HuH-7.5 (cell line): ENCODE data around the gene CSTPP1.
"Not testable (repeated sequence)": the region's sequence is repeated elsewhere in the genome, so short reads cannot be mapped to it uniquely, and the experiment has no call there.

Source experiments
- DNase-seq: peaks from one replicate; pipeline ENCODE4 v3.0.0; 2011; ENCODE audit warnings: low spot score

Gene CSTPP1

DNA sequence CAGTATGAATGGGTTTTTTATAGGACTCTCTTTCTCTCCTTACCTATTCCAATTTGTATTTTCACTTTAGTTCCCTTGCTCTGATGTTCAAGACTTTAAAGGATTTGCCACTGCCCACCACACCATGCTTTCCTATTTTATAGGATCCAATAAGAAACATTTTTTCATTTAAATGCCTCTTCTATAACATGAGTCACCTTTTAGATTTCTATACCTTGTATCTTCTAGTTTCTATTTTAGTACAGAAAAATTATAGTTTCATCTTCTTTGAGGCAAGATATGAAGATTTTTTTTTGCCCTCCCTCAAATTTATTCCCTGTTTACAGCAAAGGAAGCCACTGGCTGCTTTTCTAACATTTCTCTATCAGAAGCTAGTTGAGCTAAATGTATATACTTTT lies 163.4 kb downstream of the CSTPP1 start:
- DNase-seq: no peak

DNA sequence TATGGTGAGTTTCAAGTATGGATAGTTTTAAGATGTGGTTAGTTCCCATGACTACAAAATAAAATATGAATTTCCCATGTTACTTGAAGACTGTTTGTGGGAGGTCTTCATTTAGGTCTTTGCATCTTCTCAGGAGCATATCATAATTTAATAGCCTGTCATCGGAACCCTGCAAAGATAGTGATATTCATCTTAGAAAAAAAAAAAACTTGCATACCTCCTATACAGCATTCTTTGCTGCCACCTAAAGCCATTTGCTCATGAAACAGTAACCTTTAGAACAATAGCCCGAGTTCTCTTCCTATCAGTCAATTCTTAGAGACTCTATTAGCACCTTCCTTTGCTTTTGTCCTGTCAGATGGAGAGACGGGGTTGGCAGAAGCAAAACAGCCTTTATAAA lies 164.8 kb downstream of the CSTPP1 start:
- DNase-seq: no peak

DNA sequence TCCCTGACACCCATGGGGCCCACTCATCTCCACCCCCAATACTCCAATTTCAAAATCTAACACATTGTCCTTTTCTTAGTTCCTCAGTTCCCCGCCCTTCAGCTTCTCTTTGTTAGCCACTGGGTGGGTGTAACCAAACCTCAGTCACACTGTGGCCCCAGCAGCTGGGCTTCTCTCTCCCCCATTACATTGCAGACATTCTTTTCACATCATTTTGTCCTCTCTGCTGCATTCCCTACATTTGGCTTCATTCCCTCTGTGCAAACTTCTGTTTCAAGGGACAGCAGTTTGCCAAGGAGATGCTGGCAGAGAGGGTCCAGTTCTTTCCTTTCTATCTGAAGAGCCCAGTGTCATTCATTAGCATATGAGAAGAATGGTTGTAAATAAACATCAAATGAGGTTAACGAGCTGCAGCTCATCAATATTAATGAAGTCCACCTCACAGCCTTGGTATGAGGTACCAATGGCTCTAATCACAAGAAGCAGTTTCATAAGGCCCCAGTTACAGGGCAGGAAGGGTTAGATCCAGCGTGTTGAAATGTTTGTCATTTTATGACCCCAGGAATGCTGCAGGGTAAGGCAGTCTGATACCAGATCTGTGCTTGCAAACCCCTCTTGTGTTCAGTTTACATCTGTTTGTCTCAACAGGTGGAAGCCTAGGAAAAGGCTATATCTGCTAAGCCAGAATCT lies 167.8 kb downstream of the CSTPP1 start:
- no peak for DNase-seq

DNA sequence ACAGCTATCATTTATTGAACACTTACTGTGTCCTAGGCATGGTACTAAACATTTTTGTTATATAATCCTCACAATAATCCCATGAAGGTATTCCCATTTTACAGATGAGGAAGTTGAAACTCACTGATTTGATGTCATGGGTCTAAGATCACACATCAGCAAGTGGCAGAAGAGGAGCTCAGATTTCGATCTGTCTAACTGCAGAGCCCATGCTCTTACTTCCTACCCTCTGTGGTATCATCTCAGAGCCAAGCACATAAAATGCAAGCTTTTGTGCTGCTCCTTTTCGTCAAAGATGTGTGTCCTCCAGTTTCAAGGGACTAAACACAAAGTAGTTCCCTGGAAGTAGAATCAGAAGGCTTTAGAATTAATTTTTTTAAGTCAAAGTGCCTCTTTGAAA lies 169.0 kb downstream of the CSTPP1 start:
- DNase-seq: no peak

DNA sequence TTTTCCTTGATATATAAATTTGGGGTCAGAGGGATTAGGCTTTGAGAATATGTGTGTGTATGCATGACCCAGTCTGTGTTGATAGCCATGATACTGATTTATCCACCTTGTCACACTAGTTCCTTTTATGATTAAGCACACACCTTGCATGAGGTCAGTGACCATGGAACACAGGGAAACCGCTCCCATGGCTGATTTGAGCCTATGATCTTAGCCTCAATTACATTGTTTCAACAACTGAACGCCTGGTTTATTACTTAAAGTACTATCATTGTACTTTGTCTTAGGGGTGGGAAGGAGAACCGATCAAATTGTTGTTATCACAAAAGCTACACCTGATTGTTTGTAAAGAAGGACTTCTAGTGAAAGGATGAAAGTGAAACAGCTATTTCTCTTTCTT lies 169.4 kb downstream of the CSTPP1 start:
- DNase-seq: no peak

DNA sequence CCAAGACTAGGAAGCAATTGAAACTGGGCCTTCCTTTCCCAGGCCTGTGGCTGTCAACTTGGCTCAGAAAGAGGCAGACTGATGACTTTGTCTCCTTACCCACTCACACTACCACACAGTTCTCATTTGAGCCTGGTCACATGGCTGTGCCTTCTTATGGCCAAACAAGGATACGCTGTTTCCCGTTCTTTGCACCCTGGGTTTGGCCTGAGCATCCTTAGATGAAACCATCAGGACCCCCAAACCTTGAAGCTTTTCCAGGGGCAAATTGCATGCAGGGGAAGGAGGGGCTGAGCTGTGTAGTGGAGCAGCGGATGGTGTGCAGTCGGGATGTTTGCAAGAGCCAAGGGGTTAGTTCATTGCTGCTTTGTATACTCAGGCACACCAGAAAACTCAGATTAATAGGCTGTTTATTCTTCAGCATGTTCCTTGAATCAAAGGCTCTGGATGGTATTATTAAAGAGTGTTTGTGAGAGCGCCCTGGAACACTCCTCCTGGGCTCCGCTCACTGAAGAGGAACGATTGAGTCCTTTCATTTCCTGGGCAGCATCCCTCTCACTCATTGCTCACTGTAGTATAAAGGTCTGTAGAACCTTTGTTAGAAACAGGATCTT lies 170.3 kb downstream of the CSTPP1 start:
- no peak for DNase-seq

DNA sequence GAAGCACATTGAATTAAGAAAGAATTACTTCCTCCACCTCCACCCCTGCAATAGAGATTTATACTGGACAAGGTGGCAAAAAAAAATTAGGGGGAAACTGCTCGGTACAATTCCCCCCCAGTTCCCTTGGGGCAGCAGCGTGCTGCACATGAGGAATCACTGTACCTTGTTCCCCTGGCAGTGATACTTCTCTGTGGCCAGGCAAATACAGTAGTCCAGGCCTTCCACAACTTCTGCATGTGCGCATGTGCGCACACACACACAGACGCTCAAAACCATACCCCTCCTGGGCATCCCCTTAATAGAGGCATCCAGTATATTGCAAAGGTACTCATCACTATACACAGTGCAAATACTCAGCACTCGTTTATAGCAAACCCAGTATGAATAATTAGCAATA lies 171.2 kb downstream of the CSTPP1 start:
- no peak for DNase-seq

DNA sequence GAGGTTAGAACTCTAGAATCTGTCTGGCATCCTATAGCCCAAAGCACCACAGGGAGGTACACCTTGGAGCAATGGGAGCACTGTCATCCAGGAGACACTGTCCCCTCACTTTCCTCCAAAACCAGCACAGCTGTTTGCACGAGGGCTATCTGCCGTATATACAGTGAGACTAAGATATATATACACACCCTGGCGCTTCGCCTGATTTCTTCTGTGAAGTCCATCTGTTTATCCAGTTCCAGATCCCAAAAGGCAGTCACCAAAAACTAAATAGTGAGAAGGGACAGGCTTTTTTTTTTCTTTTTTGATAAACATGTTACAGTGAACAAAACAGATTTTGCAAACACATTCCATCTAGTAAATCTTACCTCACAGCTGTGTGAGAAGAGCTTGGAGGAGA lies 171.7 kb downstream of the CSTPP1 start:
- no peak for DNase-seq

DNA sequence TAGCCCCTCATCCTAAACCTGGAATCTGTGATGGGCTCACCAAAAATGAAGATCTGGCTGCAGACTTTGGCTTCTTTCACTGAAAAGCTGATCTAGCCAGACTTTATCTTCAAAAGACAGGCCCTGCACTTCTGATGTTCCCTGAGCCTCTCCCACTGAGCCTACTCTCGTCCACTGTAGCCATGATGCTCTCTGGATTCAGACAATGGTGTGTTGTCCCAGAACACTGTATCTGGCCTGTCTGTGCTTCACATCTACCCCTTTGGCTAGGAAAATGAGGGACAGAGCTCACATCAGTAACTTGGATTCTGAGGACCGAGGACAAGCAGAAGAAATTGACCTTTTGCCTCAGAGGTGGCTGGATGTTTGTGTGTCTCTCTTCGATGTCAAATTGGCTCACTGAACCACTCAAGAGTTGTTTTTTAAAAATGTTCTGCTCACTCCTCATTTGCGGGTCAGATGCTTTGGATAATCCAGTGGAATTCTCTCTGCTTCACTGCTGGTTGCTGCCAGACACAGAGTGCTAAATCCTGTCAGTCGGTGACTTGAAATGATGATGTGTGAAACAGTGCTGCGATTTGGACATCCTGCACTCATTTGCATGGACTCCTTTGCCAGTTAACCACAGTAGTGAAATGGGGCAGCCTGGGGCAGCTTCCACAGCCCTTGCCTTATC lies 172.6 kb downstream of the CSTPP1 start:
- no peak for DNase-seq

DNA sequence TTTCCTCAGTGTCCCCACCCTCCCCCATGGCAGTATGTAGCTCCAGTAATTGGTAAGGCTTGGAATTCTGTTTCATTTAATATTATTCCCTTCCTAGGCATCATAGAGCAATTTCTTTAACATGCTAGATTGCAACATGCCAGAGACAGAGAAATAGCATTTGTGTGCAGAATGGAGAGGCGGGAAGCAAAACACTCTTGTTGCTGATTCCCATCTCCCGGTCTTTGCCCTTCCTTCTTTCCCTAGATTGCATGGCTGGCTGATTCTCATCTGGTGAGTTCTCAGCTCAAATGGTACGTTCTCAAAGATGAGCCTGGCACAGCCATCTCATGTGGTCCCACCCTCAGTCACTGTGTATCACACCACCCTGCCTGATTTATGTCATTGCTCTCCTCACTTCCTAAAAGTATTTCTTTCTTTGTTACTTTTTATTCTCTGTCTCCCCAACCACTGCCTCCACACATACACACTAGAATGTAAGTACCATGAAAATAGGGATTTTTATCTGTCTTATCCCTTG lies 173.2 kb downstream of the CSTPP1 start:
- no peak for DNase-seq

DNA sequence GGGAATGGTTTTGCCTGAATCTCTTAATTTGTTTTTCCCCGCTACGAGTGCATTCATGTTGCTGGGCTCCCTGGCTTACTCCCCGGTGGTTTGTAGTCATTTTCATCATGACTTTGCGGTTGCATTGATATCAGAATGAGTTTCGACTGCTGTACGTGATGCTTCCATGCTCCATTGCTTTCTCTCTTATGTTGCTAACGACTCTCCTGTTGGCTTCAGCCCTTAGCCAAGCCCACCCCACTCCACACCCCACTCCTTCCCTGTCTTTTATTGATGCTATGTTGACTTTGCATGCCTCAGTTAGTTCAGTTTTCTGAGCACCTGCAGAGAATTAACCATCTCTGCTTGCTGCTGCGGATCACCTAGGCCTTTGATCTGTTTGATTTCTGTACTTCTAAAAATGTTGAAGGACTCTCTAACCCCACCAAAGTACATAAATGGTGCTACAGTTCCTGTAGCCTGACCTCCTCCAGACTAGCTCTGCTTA lies 174.8 kb downstream of the CSTPP1 start:
- no peak for DNase-seq

DNA sequence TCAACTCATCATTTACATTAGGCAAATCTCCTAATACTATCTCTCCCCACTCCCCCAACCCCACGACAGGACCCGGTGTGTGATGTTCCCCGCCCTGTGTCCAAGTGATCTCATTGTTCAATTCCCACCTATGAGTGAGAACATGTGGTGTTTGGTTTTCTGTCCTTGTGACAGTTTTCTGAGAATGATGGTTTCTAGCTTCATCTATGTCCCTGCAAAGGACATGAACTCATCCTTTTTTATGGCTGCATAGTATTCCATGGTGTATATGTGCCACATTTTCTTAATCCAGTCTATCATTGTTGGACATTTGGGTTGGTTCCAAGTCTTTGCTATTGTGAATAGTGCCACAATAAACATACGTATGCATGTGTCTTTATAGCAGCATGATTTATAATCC lies 176.4 kb downstream of the CSTPP1 start:
- not testable (repeated sequence) for DNase-seq

DNA sequence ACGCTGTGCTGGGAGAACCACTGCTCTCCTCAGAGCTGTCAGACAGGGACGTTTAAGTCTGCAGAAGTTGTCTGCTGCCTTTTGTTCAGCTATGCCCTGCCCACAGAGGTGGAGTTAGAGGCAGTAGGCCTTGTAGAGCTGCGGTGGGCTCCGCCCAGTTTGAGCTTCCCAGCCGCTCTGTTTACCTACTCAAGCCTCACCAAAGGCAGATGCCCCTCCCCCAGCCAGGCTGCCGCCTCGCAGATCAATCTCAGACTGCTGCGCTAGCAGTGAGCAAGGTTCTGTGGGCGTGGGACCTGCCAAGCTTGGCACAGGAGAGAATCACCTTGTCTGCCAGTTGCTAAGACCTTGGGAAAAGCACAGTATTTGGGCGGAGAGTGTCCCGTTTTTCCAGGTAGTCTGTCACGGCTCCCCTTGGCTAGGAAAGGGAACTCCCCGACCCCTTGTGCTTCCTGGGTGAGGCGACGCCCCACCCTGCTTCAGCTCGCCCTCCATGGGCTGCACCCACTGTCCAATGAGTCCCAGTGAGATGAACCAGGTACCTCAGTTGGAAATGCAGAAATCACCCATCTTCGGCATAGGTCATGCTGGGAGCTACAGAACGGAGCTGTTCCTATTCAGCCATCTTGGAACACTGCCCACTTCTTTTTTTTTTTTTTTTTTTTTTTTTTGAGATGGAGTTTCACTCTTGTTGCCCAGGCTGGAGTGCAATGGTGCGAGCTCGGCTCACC lies 182.6 kb downstream of the CSTPP1 start:
- DNase-seq: not testable (repeated sequence)

DNA sequence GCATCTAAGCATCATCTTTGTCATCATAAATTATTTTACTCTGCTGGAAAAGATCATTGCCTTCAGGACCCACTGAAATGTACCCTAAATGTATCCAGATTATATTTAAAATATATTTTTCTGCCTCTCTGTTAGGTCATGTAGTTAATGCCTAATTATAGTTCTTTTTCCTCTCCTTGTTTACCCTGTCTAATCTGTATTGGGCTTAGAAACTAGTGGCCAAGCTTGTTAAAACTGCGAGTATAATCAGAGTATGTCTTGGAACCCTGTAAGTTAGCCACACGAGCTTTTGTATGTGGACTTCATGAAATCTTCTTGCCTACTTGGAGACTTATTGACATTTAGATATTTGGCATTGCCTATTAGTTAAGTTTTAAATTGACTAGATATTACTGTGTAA lies 184.5 kb downstream of the CSTPP1 start:
- DNase-seq: no peak

DNA sequence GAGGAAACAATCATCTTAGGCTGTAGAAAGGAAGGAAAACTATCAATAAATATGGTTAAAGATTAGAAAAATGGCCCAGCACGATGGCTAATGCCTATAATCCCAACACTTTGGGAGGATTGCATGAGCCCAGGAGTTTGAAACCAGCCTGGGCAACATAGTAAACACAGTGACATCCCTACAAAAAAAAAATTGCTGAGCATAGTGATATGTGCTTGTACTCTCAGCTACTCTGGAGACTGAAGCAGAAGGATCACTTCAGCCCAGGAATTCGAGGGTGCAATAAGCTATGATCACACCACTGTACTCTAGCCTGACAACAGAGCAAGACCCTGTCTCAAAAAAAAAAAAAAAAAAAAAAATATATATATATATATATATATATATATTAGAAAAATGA lies 185.2 kb downstream of the CSTPP1 start:
- DNase-seq: no peak

DNA sequence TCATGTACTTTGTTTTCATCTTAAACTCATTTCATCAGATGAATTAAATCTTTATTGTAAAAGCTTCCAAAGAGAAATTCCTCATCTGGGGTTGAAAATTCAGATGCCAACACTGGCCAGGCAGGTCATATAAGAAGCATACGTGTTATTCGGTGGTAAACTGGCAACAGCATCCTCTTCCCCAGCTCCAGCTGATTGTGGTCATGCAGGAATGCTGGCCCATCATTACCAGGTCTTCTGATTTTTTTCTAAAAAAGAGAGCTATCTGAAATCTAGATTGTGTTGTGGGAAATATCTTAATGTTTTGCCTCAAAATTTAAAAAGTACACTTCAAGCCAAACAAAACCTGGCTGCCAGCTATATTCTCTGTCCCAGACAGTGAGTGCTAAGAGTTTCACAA lies 186.5 kb downstream of the CSTPP1 start:
- DNase-seq: no peak

DNA sequence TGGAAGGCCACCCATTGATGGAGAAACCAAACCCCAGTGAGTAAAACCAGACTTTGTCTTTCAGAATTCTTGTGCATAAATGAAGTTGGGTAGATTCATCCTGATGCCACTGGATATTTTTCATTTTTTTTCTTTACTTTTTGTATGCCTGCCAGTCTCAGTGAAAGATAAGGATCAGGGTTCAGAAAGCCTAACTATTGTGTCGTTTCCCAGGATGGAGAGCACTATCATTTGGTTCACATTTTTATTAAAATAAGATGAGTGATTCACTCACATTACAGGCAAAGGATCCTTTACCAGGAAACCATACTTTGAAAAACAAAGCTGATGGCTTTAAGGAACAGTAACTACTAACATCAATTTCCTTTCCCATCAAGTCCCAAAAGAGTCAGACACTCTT lies 188.1 kb downstream of the CSTPP1 start:
- DNase-seq: no peak

DNA sequence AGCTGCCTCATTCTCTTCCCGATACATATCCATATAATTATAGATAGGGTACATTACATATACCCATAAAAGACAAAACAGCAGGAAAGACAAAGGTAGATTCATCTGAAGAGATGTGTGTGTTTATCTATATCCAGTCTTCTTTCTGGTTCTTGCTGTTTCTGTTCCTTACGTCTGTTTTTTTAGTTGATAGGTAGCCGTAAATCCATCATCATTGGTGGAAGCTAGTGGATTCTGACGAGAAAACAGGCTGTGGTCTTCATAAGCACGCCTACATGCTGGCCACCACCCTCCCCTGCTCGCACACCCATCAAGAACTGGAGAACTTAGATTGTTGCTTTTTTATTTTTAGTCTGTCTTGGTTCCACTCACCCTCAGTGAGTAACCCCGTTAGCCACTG lies 188.5 kb downstream of the CSTPP1 start:
- no peak for DNase-seq

DNA sequence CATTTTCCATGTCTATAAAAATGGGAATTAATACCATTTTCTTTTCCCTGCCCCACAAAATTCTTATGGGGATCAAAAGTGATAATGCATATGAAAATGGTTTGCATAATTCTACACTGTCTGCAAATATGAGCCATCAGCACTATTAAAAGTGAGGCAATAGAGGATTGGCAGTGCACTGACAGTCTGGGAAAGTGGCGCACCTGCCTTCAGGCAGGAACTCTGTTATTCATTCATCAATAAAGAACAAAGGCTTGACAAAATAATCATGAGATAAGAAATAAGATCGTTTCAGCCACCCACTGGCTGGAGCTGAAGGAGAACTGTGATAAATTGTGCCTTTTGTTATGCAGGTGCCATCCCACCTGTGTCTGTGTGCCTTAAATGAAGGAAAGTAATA lies 190.7 kb downstream of the CSTPP1 start:
- no peak for DNase-seq

DNA sequence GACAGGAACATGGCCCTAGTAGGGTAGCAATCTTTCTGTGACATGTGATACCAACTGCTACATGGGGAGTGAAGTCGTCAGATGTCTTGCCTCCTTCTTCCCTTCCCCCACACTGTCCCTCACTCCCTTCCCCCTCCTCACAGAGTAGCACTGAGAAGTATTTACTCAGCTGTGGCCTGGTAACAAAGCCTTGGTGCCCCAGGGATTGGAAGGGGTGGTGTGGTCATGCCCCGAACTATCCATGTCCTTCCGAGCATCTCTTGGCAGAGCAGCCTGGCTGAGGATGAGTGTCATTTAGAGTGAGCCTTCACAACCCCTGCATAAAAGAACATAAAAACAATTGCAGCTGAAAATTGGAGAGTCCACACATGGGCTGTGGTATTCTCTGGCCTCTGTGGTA lies 194.0 kb downstream of the CSTPP1 start:
- no peak for DNase-seq

DNA sequence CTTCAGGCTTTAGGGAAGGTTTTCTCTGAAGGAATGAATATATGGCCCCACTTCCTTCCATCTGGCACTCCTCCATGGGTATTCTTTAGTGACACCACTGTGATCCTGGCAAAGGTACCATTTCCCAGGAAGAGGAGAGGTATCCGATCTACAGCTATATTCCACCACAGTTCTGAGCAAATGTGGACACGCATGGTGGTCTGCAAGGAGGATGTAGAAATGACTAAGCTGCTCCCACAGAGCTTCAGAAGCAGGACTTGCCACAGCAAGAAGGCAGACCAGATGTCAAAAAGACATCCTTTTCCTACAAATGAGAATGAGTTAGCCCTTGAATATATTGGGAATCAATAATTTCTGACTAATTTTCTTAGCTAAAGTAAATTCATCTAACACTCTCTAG lies 194.6 kb downstream of the CSTPP1 start:
- no peak for DNase-seq

DNA sequence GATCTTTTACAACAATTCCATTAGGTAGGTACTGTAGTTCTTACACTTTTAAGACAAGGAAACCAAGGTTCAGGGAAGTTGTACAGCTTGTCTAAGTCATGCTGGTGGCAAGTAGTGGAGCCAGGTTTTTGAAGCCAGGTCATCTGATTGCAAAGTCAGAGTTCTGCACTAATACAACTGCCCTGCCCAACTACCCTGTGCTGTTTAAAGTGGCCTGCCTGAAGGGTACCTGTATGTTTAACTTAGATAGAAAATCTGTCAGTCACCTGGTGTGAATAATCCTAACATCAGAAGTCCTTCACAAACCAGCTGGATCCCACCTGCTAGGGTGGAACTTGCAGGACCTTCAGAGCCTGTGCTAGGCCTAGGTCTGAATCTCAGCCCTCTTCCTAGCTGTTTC lies 195.9 kb downstream of the CSTPP1 start:
- DNase-seq: no peak

DNA sequence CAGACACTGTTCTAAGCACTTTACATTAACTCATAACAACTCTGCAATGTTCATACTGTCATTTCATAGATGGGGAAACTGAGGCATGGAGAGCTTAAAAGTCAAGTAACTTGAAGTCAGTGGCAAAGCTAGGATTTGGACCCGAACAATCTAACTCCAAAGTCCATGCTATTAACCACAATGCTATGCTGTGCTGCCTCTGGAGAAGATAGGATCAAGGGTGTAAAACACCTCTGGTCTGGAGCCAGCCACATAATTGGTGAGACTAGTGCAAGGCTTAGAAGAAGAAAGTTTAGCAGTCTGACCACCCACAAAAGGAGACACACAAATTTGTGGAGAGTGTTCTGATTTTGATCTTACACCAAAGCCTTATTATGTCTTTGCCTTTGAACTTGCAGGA lies 196.4 kb downstream of the CSTPP1 start:
- no peak for DNase-seq
